Measurements from ENCODE around the gene CTNNA1.

Gene CTNNA1

DNA sequence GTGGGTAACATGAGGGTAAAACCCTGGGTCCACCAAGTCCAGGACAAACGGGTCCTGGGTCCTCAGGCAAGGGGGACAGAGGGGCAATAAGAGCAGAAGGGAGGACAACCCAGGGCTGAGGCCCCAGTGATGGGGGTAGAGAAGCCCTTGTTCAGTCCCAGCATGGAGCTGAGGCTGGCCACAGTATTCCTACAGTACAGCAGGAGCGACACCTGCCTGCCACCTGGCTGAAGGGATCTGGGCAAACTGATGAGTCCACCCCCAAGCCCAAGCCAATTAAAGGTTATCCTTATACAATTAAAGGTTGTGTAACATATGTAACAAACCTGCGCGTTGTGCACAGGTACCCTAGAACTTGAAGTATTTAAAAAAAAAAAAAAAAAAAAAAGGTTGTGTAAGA is 219.6 kb downstream of the CTNNA1 start:
- DNase-seq, result no peak

DNA sequence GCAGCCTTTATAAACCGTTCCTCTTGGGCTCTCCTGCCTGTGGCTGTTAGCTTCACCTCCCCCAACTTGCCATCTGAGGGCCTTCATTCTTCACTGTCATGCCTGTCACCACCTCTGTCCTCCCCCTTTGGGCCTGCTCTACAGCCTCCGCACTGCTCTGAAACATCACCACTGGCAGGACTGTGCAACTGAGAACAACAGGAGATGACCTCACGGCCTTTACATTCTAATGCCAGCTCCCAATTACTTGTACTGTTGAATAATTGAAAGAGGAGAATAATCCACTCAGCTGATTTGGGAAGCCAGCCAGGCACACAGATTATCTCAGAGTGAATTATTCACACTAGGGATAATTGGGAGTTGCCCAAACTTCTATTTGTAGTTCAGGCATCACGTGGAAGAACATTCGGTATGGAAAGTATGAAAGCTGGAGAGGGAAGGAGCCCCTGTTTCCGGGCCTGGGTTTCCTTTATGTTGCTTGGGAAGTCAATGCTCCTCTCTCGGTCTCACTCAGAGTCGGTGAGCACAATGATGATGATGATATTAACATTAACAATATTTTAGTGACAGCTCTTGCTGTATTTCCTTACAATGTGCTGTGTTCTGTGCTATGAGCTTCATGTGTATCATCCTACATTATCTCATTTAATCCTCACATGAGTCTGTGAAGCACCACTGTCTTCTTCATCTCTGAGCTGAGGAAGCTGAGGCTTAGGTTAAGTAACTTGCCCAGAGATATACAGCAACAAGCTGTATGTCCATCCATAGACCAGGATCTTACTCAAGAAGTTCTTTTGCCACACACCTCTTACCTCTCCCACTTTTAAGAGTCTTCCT is 221.2 kb downstream of the CTNNA1 start:
- DNase-seq, result no peak

- no peak for DNase-seq
These were observed 222.0 kb downstream of the CTNNA1 start for GRCh38 chr5:138975098-138975847.

- DNase-seq, result no peak
These were observed 224.9 kb downstream of the CTNNA1 start for GRCh38 chr5:138978080-138978479.

- DNase-seq, result no peak
These were observed 225.4 kb downstream of the CTNNA1 start for GRCh38 chr5:138978581-138978980.

GRCh38 chr5:138979684-138980280 is 226.6 kb downstream of the CTNNA1 start:
- DNase-seq, result peak; percentile 53

- no peak for DNase-seq
These were observed 227.2 kb downstream of the CTNNA1 start for GRCh38 chr5:138980441-138980840.

GRCh38 chr5:138981131-138981530 is 227.9 kb downstream of the CTNNA1 start:
- no peak for DNase-seq

DNA sequence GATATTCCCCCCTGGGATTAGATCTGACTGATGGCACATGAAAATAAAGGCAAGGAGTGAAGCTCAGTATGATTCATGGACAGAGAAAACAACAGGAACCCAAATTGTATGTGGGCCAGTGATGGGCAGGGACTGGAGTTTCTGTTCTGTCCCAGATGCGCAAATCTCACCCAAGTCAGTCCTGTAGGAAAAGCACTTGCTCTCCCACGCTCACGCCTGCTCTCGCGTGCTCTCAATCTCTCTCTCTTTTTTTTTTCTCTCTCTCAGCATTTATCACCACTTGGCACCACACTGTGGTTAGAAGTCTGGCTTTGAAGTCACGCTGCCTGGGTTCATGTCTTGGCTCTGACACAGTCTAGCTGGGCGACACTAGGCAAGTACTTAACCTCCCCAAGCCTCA is 228.4 kb downstream of the CTNNA1 start:
- peak; percentile 34 for DNase-seq

- no peak for DNase-seq
These were observed 230.8 kb downstream of the CTNNA1 start for GRCh38 chr5:138983984-138984383.

Data from activated CD4-positive, alpha-beta T cell treated with anti-CD3 and anti-CD28 coated beads, Interleukin-2, Interleukin-6, amounts not matched to agents 100 ng/mL and 50 ng/mL, durations not matched to agents 16 hours and 8 hours (primary cell).